NCI-H748 treated with DMSO at 0.1 percent for 48 hours (cell line): Measurements from ENCODE around the gene ACAN.

Experiments
- DNase-seq: peaks from one replicate; lab custom pipeline; 2025; lab: John Stamatoyannopoulos, UW

ACAN gene

GRCh38 chr15:88843334-88843733, 40.1 kb downstream of the ACAN start:
- no peak for DNase-seq

- DNase-seq, result no peak
Measured at GRCh38 chr15:88844749-88845386, 41.6 kb downstream of the ACAN start.

- no peak for DNase-seq
Measured at GRCh38 chr15:88845616-88846015, 42.4 kb downstream of the ACAN start.

- no peak for DNase-seq
Measured at GRCh38 chr15:88847144-88847543, 43.9 kb downstream of the ACAN start.

- no peak for DNase-seq
Measured at GRCh38 chr15:88848203-88848602, 45.0 kb downstream of the ACAN start.

- DNase-seq, result no peak
Measured at GRCh38 chr15:88849376-88850072, 46.3 kb downstream of the ACAN start.

- no peak for DNase-seq
Measured at GRCh38 chr15:88852476-88852875, 49.2 kb downstream of the ACAN start.

- DNase-seq, result no peak
Measured at GRCh38 chr15:88858934-88859333, 55.7 kb downstream of the ACAN start.

- DNase-seq, result no peak
Measured at GRCh38 chr15:88859550-88859949, 56.3 kb downstream of the ACAN start.

GRCh38 chr15:88860212-88860611, 57.0 kb downstream of the ACAN start:
- DNase-seq, result no peak

- DNase-seq, result no peak
Measured at GRCh38 chr15:88863412-88863811, 60.2 kb downstream of the ACAN start.

- no peak for DNase-seq
Measured at GRCh38 chr15:88864861-88865497, 61.7 kb downstream of the ACAN start.

- DNase-seq, result no peak
Measured at GRCh38 chr15:88865498-88866099, 62.4 kb downstream of the ACAN start.

GRCh38 chr15:88866295-88866881, 63.2 kb downstream of the ACAN start:
- no peak for DNase-seq

- DNase-seq, result no peak
Measured at GRCh38 chr15:88871313-88871712, 68.1 kb downstream of the ACAN start.

GRCh38 chr15:88872106-88872505, 68.9 kb downstream of the ACAN start:
- DNase-seq, result no peak

- DNase-seq, result no peak
Measured at GRCh38 chr15:88872706-88873105, 69.5 kb downstream of the ACAN start.

GRCh38 chr15:88873786-88874185, 70.5 kb downstream of the ACAN start:
- DNase-seq, result no peak

- DNase-seq, result no peak
Measured at GRCh38 chr15:88874275-88874674, 71.0 kb downstream of the ACAN start.

- no peak for DNase-seq
Measured at GRCh38 chr15:88874684-88875083, 71.4 kb downstream of the ACAN start.

GRCh38 chr15:88876573-88876972, 73.3 kb downstream of the ACAN start:
- no peak for DNase-seq

GRCh38 chr15:88877415-88877814, 74.2 kb downstream of the ACAN start:
- no peak for DNase-seq

GRCh38 chr15:88877906-88878305, 74.7 kb downstream of the ACAN start:
- no peak for DNase-seq
